ENCODE measurements around the gene CNTFR.

Gene CNTFR

GRCh38 chr9:34629491-34629808, 39.9 kb upstream of the CNTFR start:
- Mint-ChIP-seq H3K36me3 (ENCODE audit: low read depth) (peaks cover under 1% of the 10 kb centered on the region), H3K4me1 (peaks cover 17% of the 10 kb centered on the region), H3K27ac (no peak overlapping the region), H3K9me3 (no peaks in the 10 kb centered on the region), H3K4me3 (peak overlapping the region; percentile 74 to 77 (median 77)), H3K27me3 (ENCODE audit: low read depth) (peaks cover 82% of the 10 kb centered on the region)
- no peak for TF ChIP-seq CTCF (IDR thresholded peaks at IDR 0.05; ENCODE audit: unreplicated experiment in 3 of 3)

- TF ChIP-seq CTCF (IDR thresholded peaks at IDR 0.05; ENCODE audit: unreplicated experiment in 3 of 3) = no peak
- H3K4me1 Mint-ChIP-seq = peaks cover 11% of the 10 kb centered on the region
- no peak within 1 kb of the TSS for H3K27ac Mint-ChIP-seq
- no peaks in the 10 kb centered on the region for H3K9me3 Mint-ChIP-seq
- H3K27me3 Mint-ChIP-seq (ENCODE audit: low read depth) = peaks cover 83% of the 10 kb centered on the region
- H3K36me3 Mint-ChIP-seq (ENCODE audit: low read depth) = no peaks in the 10 kb centered on the region
- peak within 1 kb of the TSS; percentile 78 to 80 (median 79) for H3K4me3 Mint-ChIP-seq
These were observed 39.3 kb upstream of the CNTFR start, which contains the start of gene ARID3C for GRCh38 chr9:34628656-34629490. Gene ARID3C (minus strand): TSS chr9:34629066. CDS start chr9:34628014, 1,052 bp downstream.

GRCh38 chr9:34627716-34628655, 38.5 kb upstream of the CNTFR start:
- peaks cover 9% of the 10 kb centered on the region for H3K4me1 Mint-ChIP-seq
- H3K36me3 Mint-ChIP-seq (ENCODE audit: low read depth) = no peaks in the 10 kb centered on the region
- no peaks in the 10 kb centered on the region for H3K9me3 Mint-ChIP-seq
- no peak for TF ChIP-seq CTCF (IDR thresholded peaks at IDR 0.05; ENCODE audit: unreplicated experiment in 3 of 3)
- no peak overlapping the region for H3K27ac Mint-ChIP-seq
- peaks cover 85% of the 10 kb centered on the region for H3K27me3 Mint-ChIP-seq (ENCODE audit: low read depth)
- peak overlapping the region; percentile 78 to 80 (median 79) for H3K4me3 Mint-ChIP-seq

- H3K36me3 Mint-ChIP-seq (ENCODE audit: low read depth) = no peaks in the 10 kb centered on the region
- peaks cover 15% of the 10 kb centered on the region for H3K4me1 Mint-ChIP-seq
- TF ChIP-seq CTCF (IDR thresholded peaks at IDR 0.05; ENCODE audit: unreplicated experiment in 3 of 3) = no peak
- H3K27ac Mint-ChIP-seq = no peak overlapping the region
- H3K27me3 Mint-ChIP-seq (ENCODE audit: low read depth) = peaks cover 78% of the 10 kb centered on the region
- H3K9me3 Mint-ChIP-seq = no peaks in the 10 kb centered on the region
- H3K4me3 Mint-ChIP-seq = peak overlapping the region in 2 of 3 experiments; percentile 7 to 35
These were observed 35.6 kb upstream of the CNTFR start for GRCh38 chr9:34625186-34625486.

GRCh38 chr9:34624475-34625185, 35.1 kb upstream of the CNTFR start:
- peaks cover 20% of the 10 kb centered on the region for H3K4me1 Mint-ChIP-seq
- peaks cover 73% of the 10 kb centered on the region for H3K27me3 Mint-ChIP-seq (ENCODE audit: low read depth)
- H3K4me3 Mint-ChIP-seq = peak overlapping the region in 2 of 3 experiments; percentile 7 to 35
- H3K36me3 Mint-ChIP-seq (ENCODE audit: low read depth) = no peaks in the 10 kb centered on the region
- H3K9me3 Mint-ChIP-seq = no peaks in the 10 kb centered on the region
- no peak for TF ChIP-seq CTCF (IDR thresholded peaks at IDR 0.05; ENCODE audit: unreplicated experiment in 3 of 3)
- no peak overlapping the region for H3K27ac Mint-ChIP-seq

Measured in nephron (organoid).